Ishikawa (cell line): ENCODE measurements around the gene EMX1.

ENCODE experiments used
- CEBPB ChIP-seq: IDR thresholded peaks from 2 replicates; pipeline ENCODE4 v1.6.1; 2012
- CREB1 ChIP-seq: IDR thresholded peaks from 2 replicates; pipeline ENCODE4 v1.6.1; 2012; ENCODE audit warnings: low read depth
- EGR1 ChIP-seq: IDR thresholded peaks from 2 replicates; pipeline ENCODE4 v1.6.1; 2012
- EP300 ChIP-seq: IDR thresholded peaks from 2 replicates; pipeline ENCODE4 v1.6.1; 2012; ENCODE audit warnings: borderline replicate concordance
- FOXM1 ChIP-seq: IDR thresholded peaks from 2 replicates; pipeline ENCODE4 v1.6.1; 2012; ENCODE audit warnings: low read depth, borderline replicate concordance
- MAX ChIP-seq: IDR thresholded peaks from 2 replicates; pipeline ENCODE4 v1.6.1; 2012
- NFIC ChIP-seq: IDR thresholded peaks from 2 replicates; pipeline ENCODE4 v1.6.1; 2012
- RAD21 ChIP-seq: IDR thresholded peaks from 2 replicates; pipeline ENCODE4 v1.6.1; 2012; ENCODE audit warnings: low read depth
- REST ChIP-seq: IDR thresholded peaks from 2 replicates; pipeline ENCODE4 v1.6.1; 2012; ENCODE audit warnings: low read depth, mild to moderate bottlenecking
- TAF1 ChIP-seq: IDR thresholded peaks from 2 replicates; pipeline ENCODE4 v1.6.1; 2012; ENCODE audit warnings: low read depth, mild to moderate bottlenecking
- TCF12 ChIP-seq: IDR thresholded peaks from 2 replicates; pipeline ENCODE4 v1.6.1; 2012; ENCODE audit warnings: low read depth
- TEAD4 ChIP-seq: IDR thresholded peaks from 2 replicates; pipeline ENCODE4 v1.6.1; 2012
- USF1 ChIP-seq: IDR thresholded peaks from 2 replicates; pipeline ENCODE4 v1.6.1; 2012
- YY1 ChIP-seq: IDR thresholded peaks from 2 replicates; pipeline ENCODE4 v1.6.1; 2012; ENCODE audit warnings: low read depth
- ZBTB7A ChIP-seq: IDR thresholded peaks from 2 replicates; pipeline ENCODE4 v1.6.1; 2012; ENCODE audit warnings: low read depth

EMX1 gene

GRCh38 chr2:72940361-72940760 lies 23.0 kb downstream of the EMX1 start:
- TF ChIP-seq REST = no peak
- no peak for TF ChIP-seq EP300
- TF ChIP-seq TCF12 = no peak
- no peak for TF ChIP-seq CEBPB
- TF ChIP-seq USF1 = no peak
- no peak for TF ChIP-seq MAX
- TF ChIP-seq ZBTB7A = no peak
- no peak for TF ChIP-seq NFIC

GRCh38 chr2:72940786-72941185 lies 23.5 kb downstream of the EMX1 start:
- no peak for TF ChIP-seq REST

- no peak for TF ChIP-seq ZBTB7A
- no peak for TF ChIP-seq MAX
- no peak for TF ChIP-seq REST
- no peak for TF ChIP-seq CREB1
- TF ChIP-seq EP300 = no peak
- no peak for TF ChIP-seq TCF12
- no peak for TF ChIP-seq TEAD4
- no peak for TF ChIP-seq CEBPB
- TF ChIP-seq TAF1 = no peak
- no peak for TF ChIP-seq YY1
- no peak for TF ChIP-seq FOXM1
- no peak for TF ChIP-seq EGR1
- TF ChIP-seq USF1 = no peak
- TF ChIP-seq RAD21 = no peak
- TF ChIP-seq NFIC = no peak
Measured at GRCh38 chr2:72942293-72942692, 25.0 kb downstream of the EMX1 start.

GRCh38 chr2:72942881-72943418 lies 25.6 kb downstream of the EMX1 start:
- TF ChIP-seq REST = no peak
- TF ChIP-seq ZBTB7A = no peak
- TF ChIP-seq EGR1 = no peak
- TF ChIP-seq TAF1 = no peak
- TF ChIP-seq CEBPB = no peak
- TF ChIP-seq CREB1 = no peak
- no peak for TF ChIP-seq USF1
- no peak for TF ChIP-seq EP300
